H9 (cell line): ENCODE measurements around the gene ADAMTS17. TPM values are rescaled to one million over a fixed set of nuclear protein-coding genes. Genes with fewer than 3 reads are reported as not detected.

Experiments used
- DNase-seq: peaks from one replicate; pipeline ENCODE4 v3.0.0-alpha.2; 2017
- H2AFZ ChIP-seq: one replicate; pipeline ENCODE4 v1.6.1; 2013; ENCODE audit warnings: mild to moderate bottlenecking, low read length, control low read depth, moderate library complexity
- H2AK5ac ChIP-seq: 2 replicates; pipeline ENCODE4 v1.6.1; 2013; ENCODE audit warnings: low read length, control low read depth, mixed read lengths; ENCODE audit not compliant: insufficient read length
- H2BK120ac ChIP-seq: one replicate; pipeline ENCODE4 v1.6.1; 2013; ENCODE audit warnings: low read depth, mild to moderate bottlenecking, low read length, control low read depth, inconsistent platforms; ENCODE audit not compliant: poor library complexity, severe bottlenecking
- H2BK12ac ChIP-seq: 2 replicates; pipeline ENCODE4 v1.6.1; 2013; ENCODE audit warnings: low read length, control low read depth, mixed read lengths, low read depth; ENCODE audit not compliant: insufficient read length
- H2BK15ac ChIP-seq: 2 replicates; pipeline ENCODE4 v1.6.1; 2013; ENCODE audit warnings: low read depth, low read length, control low read depth
- H2BK20ac ChIP-seq: one replicate; pipeline ENCODE4 v1.6.1; 2013; ENCODE audit warnings: low read depth, mild to moderate bottlenecking, low read length, control low read depth, inconsistent platforms; ENCODE audit not compliant: poor library complexity, severe bottlenecking
- H2BK5ac ChIP-seq: 2 replicates; pipeline ENCODE4 v1.6.1; 2013; ENCODE audit warnings: low read length, control low read depth, mixed read lengths; ENCODE audit not compliant: insufficient read length
- H3K14ac ChIP-seq: 2 replicates; pipeline ENCODE4 v1.6.1; 2013; ENCODE audit warnings: low read length, control low read depth; ENCODE audit not compliant: insufficient read depth
- H3K18ac ChIP-seq: 2 replicates; pipeline ENCODE4 v1.6.1; 2013; ENCODE audit warnings: low read depth, mild to moderate bottlenecking, mixed read lengths, low read length, control low read depth; ENCODE audit not compliant: insufficient read length
- H3K23ac ChIP-seq: 2 replicates; pipeline ENCODE4 v1.6.1; 2013; ENCODE audit warnings: low read length, control low read depth, mixed read lengths, low read depth; ENCODE audit not compliant: insufficient read length
- H3K23me2 ChIP-seq: 2 replicates; pipeline ENCODE4 v1.6.1; 2013; ENCODE audit warnings: low read depth, mild to moderate bottlenecking, mixed read lengths, low read length, control low read depth; ENCODE audit not compliant: insufficient read length, poor library complexity, severe bottlenecking
- H3K27ac ChIP-seq: 2 replicates; pipeline ENCODE4 v1.5.1; 2013; ENCODE audit warnings: low read length, control low read depth, mixed read lengths, low read depth; ENCODE audit not compliant: insufficient read length
- H3K27me3 ChIP-seq: 2 replicates; pipeline ENCODE4 v1.6.1; 2013; ENCODE audit warnings: low read length, control low read depth, inconsistent platforms; ENCODE audit not compliant: insufficient read depth
- H3K4ac ChIP-seq: 2 replicates; pipeline ENCODE4 v1.6.1; 2013; ENCODE audit warnings: low read depth, mild to moderate bottlenecking, control low read depth, inconsistent platforms, low read length, moderate library complexity
- H3K4me1 ChIP-seq: 2 replicates; pipeline ENCODE4 v1.6.1; 2013; ENCODE audit warnings: low read length, control low read depth, inconsistent platforms; ENCODE audit not compliant: insufficient read depth
- H3K4me2 ChIP-seq: 2 replicates; pipeline ENCODE4 v1.6.1; 2013; ENCODE audit warnings: low read length, control low read depth, mixed read lengths; ENCODE audit not compliant: insufficient read length, insufficient read depth
- H3K56ac ChIP-seq: 2 replicates; pipeline ENCODE4 v1.6.1; 2013; ENCODE audit warnings: low read depth, mild to moderate bottlenecking, mixed read lengths, low read length, control low read depth; ENCODE audit not compliant: insufficient read length
- H3K79me1 ChIP-seq: 2 replicates; pipeline ENCODE4 v1.6.1; 2013; ENCODE audit warnings: low read depth, mild to moderate bottlenecking, moderate library complexity, low read length, control low read depth, inconsistent platforms; ENCODE audit not compliant: insufficient read depth, poor library complexity, severe bottlenecking
- H3K79me2 ChIP-seq: 2 replicates; pipeline ENCODE4 v1.6.1; 2013; ENCODE audit warnings: low read length, control low read depth, inconsistent platforms; ENCODE audit not compliant: insufficient read depth
- H3K9ac ChIP-seq: 2 replicates; pipeline ENCODE4 v1.6.1; 2013; ENCODE audit warnings: low read length, control low read depth, mixed read lengths; ENCODE audit not compliant: insufficient read length; ENCODE audit errors: extremely low read depth
- H3K9me3 ChIP-seq: one replicate; pipeline ENCODE4 v1.6.1; 2013; ENCODE audit warnings: low read depth, low read length, inconsistent platforms; ENCODE audit not compliant: control insufficient read depth
- H3T11ph ChIP-seq: one replicate; pipeline ENCODE4 v1.6.1; 2013; ENCODE audit warnings: mild to moderate bottlenecking, low read length, control low read depth, inconsistent platforms
- H4K20me1 ChIP-seq: one replicate; pipeline ENCODE4 v1.6.1; 2013; ENCODE audit not compliant: control insufficient read depth, insufficient read length, insufficient read depth
- H4K5ac ChIP-seq: 2 replicates; pipeline ENCODE4 v1.6.1; 2013; ENCODE audit warnings: low read depth, mild to moderate bottlenecking, mixed read lengths, low read length, control low read depth; ENCODE audit not compliant: insufficient read length
- H4K8ac ChIP-seq: replicated peaks from 2 replicates; pipeline ENCODE4 v1.6.1; 2013; ENCODE audit warnings: low read length, control low read depth, mixed read lengths, low read depth; ENCODE audit not compliant: insufficient read length
- H4K91ac ChIP-seq: 2 replicates; pipeline ENCODE4 v1.6.1; 2013; ENCODE audit warnings: low read depth, mild to moderate bottlenecking, moderate library complexity, mixed read lengths, low read length, control low read depth; ENCODE audit not compliant: insufficient read length
- H3K27ac Mint-ChIP-seq, 3 experiments: 2 replicates in 2 of 3; 3 replicates in 1 of 3; pipeline ENCODE4 v1.8.0; 2020 to 2021; ENCODE audit warnings: mixed read lengths in 3 of 3, mild to moderate bottlenecking in 1 of 3, moderate library complexity in 1 of 3
- H3K27me3 Mint-ChIP-seq: 2 replicates; pipeline ENCODE4 v1.8.0; 2021; ENCODE audit warnings: low read depth, mild to moderate bottlenecking, moderate library complexity, mixed read lengths
- H3K36me3 Mint-ChIP-seq, 3 experiments: 2 replicates in 2 of 3; 3 replicates in 1 of 3; pipeline ENCODE4 v1.8.0; 2020 to 2021; ENCODE audit warnings: low read depth in 3 of 3, mixed read lengths in 3 of 3; ENCODE audit not compliant: insufficient read depth in 1 of 3
- H3K4me1 Mint-ChIP-seq, 2 experiments: 2 replicates each; pipeline ENCODE4 v1.8.0; 2020; ENCODE audit warnings: mixed read lengths in 2 of 2
- H3K4me3 Mint-ChIP-seq, 2 experiments: 2 replicates in 1 of 2; 3 replicates in 1 of 2; pipeline ENCODE4 v1.8.0; 2020 to 2021; ENCODE audit warnings: mild to moderate bottlenecking in 2 of 2, mixed read lengths in 2 of 2, moderate library complexity in 1 of 2
- H3K9me3 Mint-ChIP-seq, 2 experiments: 2 replicates in 1 of 2; 3 replicates in 1 of 2; pipeline ENCODE4 v1.8.0; 2020; ENCODE audit warnings: mild to moderate bottlenecking in 2 of 2, mixed read lengths in 2 of 2, moderate library complexity in 1 of 2
- CTCF ChIP-seq: fragments of 200-600 bp; sonication (generic); conservative IDR thresholded peaks from 3 replicates; pipeline ENCODE4 v1.8.0; 2021; ENCODE audit warnings: antibody characterized with exemption, mild to moderate bottlenecking
- WGBS: extraction: QIAGEN DNeasy Blood & Tissue Kit; methylation state at CpG from one replicate; pipeline ENCODE4 v1.1.7; 2013; ENCODE audit warnings: missing lambda C conversion rate, low lambda C conversion rate, mixed read lengths; ENCODE audit not compliant: insufficient read length; ENCODE audit errors: extremely low coverage; 5-methylcytosine and 5-hydroxymethylcytosine counted together
- total RNA-seq: library from RNA; stranded (reverse); gene quantifications from 2 replicates; pipeline ENCODE4 v1.2.1, GENCODE V29; 2021

Gene ADAMTS17
- total RNA-seq, 1 experiment from 2014 or later, result 2.9 TPM

DNA sequence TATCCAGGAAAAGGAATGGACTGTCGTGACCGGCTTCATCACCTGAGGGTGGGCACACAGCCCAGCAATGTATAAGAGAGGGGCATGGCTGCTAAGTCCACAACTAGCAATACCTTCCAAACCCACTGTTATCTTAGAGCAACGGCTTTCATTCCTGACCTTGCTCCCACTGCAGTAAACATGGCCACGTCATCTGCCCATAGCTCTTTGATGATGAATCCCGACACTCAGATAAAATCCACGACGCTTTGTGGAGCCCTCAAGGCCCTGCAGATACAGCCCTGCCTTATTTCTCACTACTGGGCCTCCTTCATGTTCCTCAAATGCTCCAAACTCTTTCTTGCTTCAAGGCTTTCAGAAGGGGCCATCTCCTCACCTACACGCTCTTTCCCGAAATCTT is 114.0 kb downstream of the ADAMTS17 start:
- Mint-ChIP-seq H3K27ac (no peak overlapping the region; a peak in 1 of 7 replicates), H3K27me3 (no peaks in the 10 kb centered on the region), H3K9me3 (no peaks in the 10 kb centered on the region), H3K4me3 (no peak overlapping the region), H3K36me3 (peaks cover 0 to 2% (median 0%) of the 10 kb centered on the region in 3 experiments; a peak in 1 of 7 replicates), H3K4me1 (peaks cover 6 to 10% of the 10 kb centered on the region in 2 experiments)
- Histone ChIP-seq H3K56ac (no peak overlapping the region), H2AFZ (no peak overlapping the region), H2BK15ac (no peak overlapping the region), H3K23me2 (no peaks in the 10 kb centered on the region), H3K79me2 (no peaks in the 10 kb centered on the region), H4K91ac (no peak overlapping the region), H3K4me1 (no peaks in the 10 kb centered on the region), H2BK20ac (no peak overlapping the region), H4K5ac (no peak overlapping the region), H3K4me2 (no peak overlapping the region), H3K18ac (no peak overlapping the region), H2BK5ac (no peak overlapping the region), H3K4ac (no peak overlapping the region), H3K14ac (no peak overlapping the region), H3K79me1 (no peaks in the 10 kb centered on the region), H4K8ac (no peak overlapping the region), H2AK5ac (no peak overlapping the region), H3K27me3 (no peaks in the 10 kb centered on the region), H3K23ac (no peak overlapping the region), H3K9me3 (no peaks in the 10 kb centered on the region), H4K20me1 (no peaks in the 10 kb centered on the region), H2BK12ac (no peak overlapping the region), H3K9ac (no peak overlapping the region), H2BK120ac (no peak overlapping the region), H3K27ac (no peak overlapping the region), H3T11ph (no peak overlapping the region)
- no CpG with 5 or more reads among the region's 9 CpGs for WGBS
- no peak for TF ChIP-seq CTCF
- no peak for DNase-seq
